ENCODE data around the gene NOP14. TPM values are rescaled to one million over a fixed set of nuclear protein-coding genes. Genes with fewer than 3 reads are reported as not detected.
"Not testable (repeated sequence)": the region's sequence is repeated elsewhere in the genome, so short reads cannot be mapped to it uniquely, and the experiment has no call there.

Gene NOP14
- 20.0 TPM for total RNA-seq

- intact Hi-C loops (cut with DNase I) = no loop called here
- DNase-seq (ENCODE audit: low spot score) (peak; percentile 99), ATAC-seq (peak; percentile 99)
Measured at GRCh38 chr4:2963175-2963965, at the start of gene NOP14, which contains the start of gene GRK4. Gene NOP14 (minus strand): TSS chr4:2963406. CDS start chr4:2963319, 87 bp downstream. Gene GRK4 (plus strand): TSS chr4:2963571. CDS start chr4:2964071, 500 bp downstream.

GRCh38 chr4:3011456-3012220 is 48.4 kb upstream of the NOP14 start:
- ATAC-seq (no peak), DNase-seq (ENCODE audit: low spot score) (no peak)
- intact Hi-C loops (cut with DNase I) = no loop called here

GRCh38 chr4:3010998-3011397 is 47.8 kb upstream of the NOP14 start:
- DNase-seq (ENCODE audit: low spot score) (no peak), ATAC-seq (peak; percentile 57)
- intact Hi-C loops (cut with DNase I) = no loop called here

- DNase-seq (ENCODE audit: low spot score) (no peak), ATAC-seq (no peak)
- intact Hi-C loops (cut with DNase I) = no loop called here
Measured at GRCh38 chr4:3010577-3010976, 47.4 kb upstream of the NOP14 start.

GRCh38 chr4:3009422-3009821 is 46.2 kb upstream of the NOP14 start:
- intact Hi-C loops (cut with DNase I) = no loop called here

GRCh38 chr4:3007724-3008123 is 44.5 kb upstream of the NOP14 start:
- DNase-seq (ENCODE audit: low spot score) (no peak), ATAC-seq (no peak)
- intact Hi-C loops (cut with DNase I) = no loop called here

More at GRCh38 chr4:3009422-3009821, 46.2 kb upstream of the NOP14 start:
- no peak for ATAC-seq
- no peak for DNase-seq (ENCODE audit: low spot score)

- ATAC-seq (no peak), DNase-seq (ENCODE audit: low spot score) (no peak)
- intact Hi-C loops (cut with DNase I) = no loop called here
Measured at GRCh38 chr4:2996415-2996814, 33.2 kb upstream of the NOP14 start.

- intact Hi-C loops (cut with DNase I) = no loop called here
- ATAC-seq = no peak
- no peak for DNase-seq (ENCODE audit: low spot score)
Measured at GRCh38 chr4:2995546-2996265, 32.5 kb upstream of the NOP14 start.

GRCh38 chr4:2994917-2995316 is 31.7 kb upstream of the NOP14 start:
- DNase-seq (ENCODE audit: low spot score) (no peak), ATAC-seq (no peak)
- intact Hi-C loops (cut with DNase I) = no loop called here

GRCh38 chr4:2991243-2991642 is 28.0 kb upstream of the NOP14 start:
- intact Hi-C loops (cut with DNase I) = no loop called here
- no peak for DNase-seq (ENCODE audit: low spot score)
- no peak for ATAC-seq

GRCh38 chr4:2983715-2984114 is 20.5 kb upstream of the NOP14 start:
- DNase-seq (ENCODE audit: low spot score); ATAC-seq; intact Hi-C loops (cut with DNase I): not testable (repeated sequence)

- intact Hi-C loops (cut with DNase I) = no loop called here
- ATAC-seq = no peak
Measured at GRCh38 chr4:2982012-2982411, 18.8 kb upstream of the NOP14 start.

GRCh38 chr4:2981256-2981819 is 18.1 kb upstream of the NOP14 start:
- DNase-seq (ENCODE audit: low spot score) (no peak), ATAC-seq (no peak)
- intact Hi-C loops (cut with DNase I) = no loop called here

More at GRCh38 chr4:2982012-2982411, 18.8 kb upstream of the NOP14 start:
- DNase-seq (ENCODE audit: low spot score) = no peak

GRCh38 chr4:2977211-2978088 is 14.2 kb upstream of the NOP14 start:
- ATAC-seq (peak; percentile 55), DNase-seq (ENCODE audit: low spot score) (no peak)
- intact Hi-C loops (cut with DNase I) = no loop called here

- DNase-seq (ENCODE audit: low spot score) = no peak
- ATAC-seq = no peak
- intact Hi-C loops (cut with DNase I) = no loop called here
Measured at GRCh38 chr4:2971275-2971674, 8.1 kb upstream of the NOP14 start.

GRCh38 chr4:2968381-2968780 is 5.2 kb upstream of the NOP14 start:
- no peak for ATAC-seq
- no peak for DNase-seq (ENCODE audit: low spot score)
- intact Hi-C loops (cut with DNase I) = no loop called here

GRCh38 chr4:2965262-2965661 is 2.1 kb upstream of the NOP14 start:
- DNase-seq (ENCODE audit: low spot score) (no peak), ATAC-seq (no peak)
- intact Hi-C loops (cut with DNase I) = no loop called here

- intact Hi-C loops (cut with DNase I) = no loop called here
- ATAC-seq (no peak), DNase-seq (ENCODE audit: low spot score) (no peak)
Measured at GRCh38 chr4:2964706-2965258, 1.6 kb upstream of the NOP14 start.
